IMR-90 (cell line): ENCODE measurements around the gene OGFR. TPM values are rescaled to one million over a fixed set of nuclear protein-coding genes. Genes with fewer than 3 reads are reported as not detected.

Experiments used
- ATAC-seq: fragments of 200-7000 bp; cut with Tn5 transposase; 2 replicates; pipeline ENCODE4 v1.9.1; 2020; ENCODE audit warnings: low read depth, mild to moderate bottlenecking, moderate library complexity
- BruUV-seq: library from RNA; stranded (reverse); fragments of 400-500 nt; replicated peaks from 2 replicates; lab custom pipeline; 2021; lab: Mats Ljungman, UMichigan
- CTCF ChIA-PET: fragments of 300-600 bp; formaldehyde crosslinking; extraction: SDS; loops from one replicate; lab custom pipeline; 2021; ENCODE audit warnings: antibody characterized with exemption; lab: Yijun Ruan, JAX
- POLR2A ChIA-PET: fragments of 300-600 bp; sonication (Branson Sonifier 250); formaldehyde crosslinking; loops from one replicate; lab custom pipeline; 2022; ENCODE audit warnings: antibody characterized with exemption; ENCODE audit not compliant: unreplicated experiment; lab: Charles Lee
- DNase-seq: peaks from one replicate; pipeline ENCODE4 v3.0.0; 2013
- H2AFZ ChIP-seq: replicated peaks from 2 replicates; pipeline ENCODE3; 2013; ENCODE audit warnings: low read length, mild to moderate bottlenecking; ENCODE audit not compliant: poor library complexity
- H2AK5ac ChIP-seq: 2 replicates; pipeline ENCODE4 v1.6.1; 2013; ENCODE audit warnings: low read depth, low read length, inconsistent platforms
- H2AK9ac ChIP-seq: replicated peaks from 2 replicates; pipeline ENCODE3; 2013; ENCODE audit warnings: mild to moderate bottlenecking, low read depth, low read length, moderate library complexity; ENCODE audit not compliant: poor library complexity
- H2BK120ac ChIP-seq: 2 replicates; pipeline ENCODE4 v1.6.1; 2013; ENCODE audit warnings: low read depth, low read length, inconsistent platforms
- H2BK15ac ChIP-seq: 3 replicates; pipeline ENCODE4 v1.6.1; 2013; ENCODE audit warnings: low read depth, low read length, inconsistent platforms
- H2BK20ac ChIP-seq: 2 replicates; pipeline ENCODE4 v1.6.1; 2013; ENCODE audit warnings: low read depth, mild to moderate bottlenecking, inconsistent platforms, low read length, moderate library complexity
- H2BK5ac ChIP-seq: 2 replicates; pipeline ENCODE4 v1.6.1; 2013; ENCODE audit warnings: mild to moderate bottlenecking, low read depth, low read length, inconsistent platforms; ENCODE audit not compliant: poor library complexity, severe bottlenecking
- H3K14ac ChIP-seq: replicated peaks from 2 replicates; pipeline ENCODE4 v1.6.1; 2013; ENCODE audit warnings: low read depth, low read length, inconsistent platforms
- H3K18ac ChIP-seq: 2 replicates; pipeline ENCODE4 v1.6.1; 2013; ENCODE audit warnings: low read depth, low read length, control low read depth
- H3K23ac ChIP-seq: 2 replicates; pipeline ENCODE4 v1.6.1; 2013; ENCODE audit warnings: low read depth, low read length, inconsistent platforms
- H3K27ac ChIP-seq: 2 replicates; pipeline ENCODE4 v1.5.1; 2013; ENCODE audit warnings: mild to moderate bottlenecking, control low read depth, low read length; ENCODE audit not compliant: insufficient read depth
- H3K27me3 ChIP-seq: 2 replicates; pipeline ENCODE4 v1.6.1; 2013; ENCODE audit warnings: low read length; ENCODE audit not compliant: control insufficient read depth, insufficient read depth
- H3K36me3 ChIP-seq: 2 replicates; pipeline ENCODE4 v1.6.1; 2013; ENCODE audit warnings: low read length, mixed read lengths; ENCODE audit not compliant: control insufficient read depth, insufficient read depth
- H3K4ac ChIP-seq: 2 replicates; pipeline ENCODE4 v1.6.1; 2013; ENCODE audit warnings: low read depth, low read length, inconsistent platforms
- H3K4me1 ChIP-seq: 2 replicates; pipeline ENCODE4 v1.6.1; 2013; ENCODE audit warnings: low read length, mixed read lengths; ENCODE audit not compliant: control insufficient read depth, insufficient read depth
- H3K4me2 ChIP-seq: 2 replicates; pipeline ENCODE4 v1.6.1; 2013; ENCODE audit warnings: low read depth, mild to moderate bottlenecking, control low read depth, low read length, moderate library complexity
- H3K4me3 ChIP-seq: 2 replicates; pipeline ENCODE4 v1.5.1; 2013; ENCODE audit warnings: low read depth, mild to moderate bottlenecking, control low read depth, low read length, moderate library complexity; ENCODE audit not compliant: insufficient read depth
- H3K56ac ChIP-seq: 2 replicates; pipeline ENCODE4 v1.6.1; 2013; ENCODE audit warnings: low read length, inconsistent platforms; ENCODE audit not compliant: insufficient read depth; ENCODE audit errors: extremely low read depth
- H3K79me1 ChIP-seq, 2 experiments: 2 replicates each; pipeline ENCODE4 v1.6.1; 2013; ENCODE audit warnings: low read length in 2 of 2, inconsistent platforms in 1 of 2, low read depth in 1 of 2
- H3K9ac ChIP-seq: 2 replicates; pipeline ENCODE4 v1.6.1; 2013; ENCODE audit warnings: low read depth, low read length, control low read depth
- H3K9me1 ChIP-seq: 2 replicates; pipeline ENCODE4 v1.6.1; 2013; ENCODE audit warnings: low read length, inconsistent platforms; ENCODE audit not compliant: insufficient read depth
- H3K9me3 ChIP-seq: 2 replicates; pipeline ENCODE4 v1.6.1; 2013; ENCODE audit warnings: low read length; ENCODE audit not compliant: control insufficient read depth, insufficient read depth
- H4K20me1 ChIP-seq: 2 replicates; pipeline ENCODE4 v1.6.1; 2013; ENCODE audit warnings: low read length, inconsistent platforms; ENCODE audit not compliant: insufficient read depth
- H4K5ac ChIP-seq: 2 replicates; pipeline ENCODE4 v1.6.1; 2013; ENCODE audit warnings: mild to moderate bottlenecking, low read depth, low read length, control low read depth
- H4K8ac ChIP-seq, 2 experiments: 2 replicates each; pipeline ENCODE4 v1.6.1; 2013; ENCODE audit warnings: low read depth in 2 of 2, low read length in 2 of 2, control low read depth in 1 of 2, inconsistent platforms in 1 of 2
- H4K91ac ChIP-seq: 2 replicates; pipeline ENCODE4 v1.6.1; 2013; ENCODE audit warnings: low read depth, low read length, inconsistent platforms; ENCODE audit not compliant: insufficient read depth
- BHLHE40 ChIP-seq: fragments of 150-350 bp; IDR thresholded peaks from 2 replicates; pipeline ENCODE4 v1.6.1; 2016; ENCODE audit warnings: mild to moderate bottlenecking, low read depth, low read length
- CEBPB ChIP-seq: IDR thresholded peaks from 2 replicates; pipeline ENCODE4 v1.6.1; 2012; ENCODE audit warnings: low read depth, low read length, improper control_type of control experiment
- CHD1 ChIP-seq: IDR thresholded peaks from 2 replicates; pipeline ENCODE4 v1.6.1; 2012; ENCODE audit warnings: low read depth, low read length, improper control_type of control experiment
- CTCF ChIP-seq: conservative IDR thresholded peaks from 2 replicates; pipeline ENCODE4 v1.5.1; 2012; ENCODE audit warnings: mild to moderate bottlenecking, low read depth, low read length, improper control_type of control experiment
- ELK1 ChIP-seq: fragments of 150-350 bp; IDR thresholded peaks from 2 replicates; pipeline ENCODE4 v1.6.1; 2016; ENCODE audit warnings: low read depth, mild to moderate bottlenecking, low read length, moderate library complexity, borderline replicate concordance
- FOS ChIP-seq: fragments of 150-350 bp; IDR thresholded peaks from 2 replicates; pipeline ENCODE4 v1.6.1; 2016; ENCODE audit warnings: low read depth, low read length
- MAFK ChIP-seq: IDR thresholded peaks from 2 replicates; pipeline ENCODE4 v1.6.1; 2012; ENCODE audit warnings: low read depth, low read length, improper control_type of control experiment
- MAZ ChIP-seq: IDR thresholded peaks from 2 replicates; pipeline ENCODE4 v1.6.1; 2012; ENCODE audit warnings: low read depth, mild to moderate bottlenecking, low read length, improper control_type of control experiment, moderate library complexity, borderline replicate concordance
- MXI1 ChIP-seq: IDR thresholded peaks from 2 replicates; pipeline ENCODE4 v1.6.1; 2012; ENCODE audit warnings: low read depth, mild to moderate bottlenecking, low read length, moderate library complexity, borderline replicate concordance
- NFE2L2 ChIP-seq: fragments of 150-350 bp; IDR thresholded peaks from 2 replicates; pipeline ENCODE4 v1.6.1; 2016; ENCODE audit warnings: low read depth, mild to moderate bottlenecking, low read length
- POLR2A ChIP-seq: IDR thresholded peaks from 2 replicates; pipeline ENCODE4 v1.6.1; 2012; ENCODE audit warnings: mild to moderate bottlenecking, low read depth, low read length
- RAD21 ChIP-seq: IDR thresholded peaks from 2 replicates; pipeline ENCODE4 v1.6.1; 2012; ENCODE audit warnings: low read length, improper control_type of control experiment
- RCOR1 ChIP-seq: IDR thresholded peaks from 2 replicates; pipeline ENCODE4 v1.6.1; 2012; ENCODE audit warnings: mild to moderate bottlenecking, low read length, improper control_type of control experiment; ENCODE audit not compliant: insufficient replicate concordance
- RFX5 ChIP-seq: IDR thresholded peaks from 2 replicates; pipeline ENCODE4 v1.8.0; 2012; ENCODE audit warnings: low read depth, mild to moderate bottlenecking, low read length, moderate library complexity
- SMC3 ChIP-seq: fragments of 150-350 bp; IDR thresholded peaks from 2 replicates; pipeline ENCODE4 v1.6.1; 2016; ENCODE audit warnings: low read depth, mild to moderate bottlenecking, antibody characterized with exemption, low read length, moderate library complexity
- dilution Hi-C: fragments of 300-500 bp; cut with HindIII; formaldehyde crosslinking; loops from one replicate; pipeline ENCODE4 v1.14.3; 2018; ENCODE audit warnings: low sequenced_read_pairs; ENCODE audit not compliant: unreplicated experiment
- in situ Hi-C: fragments of 300-500 bp; cut with MboI; formaldehyde crosslinking; loops from 3 replicates; pipeline ENCODE4 v1.14.3; 2019; ENCODE audit warnings: low sequenced_read_pairs, inconsistent platforms, mixed read lengths
- intact Hi-C: fragments of 100-400 bp; cut with micrococcal nuclease; formaldehyde crosslinking; loops from 2 replicates; pipeline ENCODE4 v1.10.0; 2022
- polyA plus RNA-seq, 3 experiments: library from polyadenylated mRNA; depleted of rRNA; stranded (reverse); fragments of >200 nt; gene quantifications; 2 replicates each; pipeline ENCODE4 v1.2.3, GENCODE V29; 2012; ENCODE audit warnings: low replicate concordance in 1 of 3
- total RNA-seq: library from RNA; depleted of rRNA; stranded (reverse); fragments of >200 nt; gene quantifications from 2 replicates; pipeline ENCODE4 v1.2.3, GENCODE V29; 2012
- TF ChIP-seq, protein P1 (sequence below): fragments of 150-350 bp; IDR thresholded peaks from 2 replicates; pipeline ENCODE4 v1.6.1; 2017; ENCODE audit warnings: mild to moderate bottlenecking, antibody characterized with exemption, low read length, low read depth

OGFR gene
- total and polyA plus RNA-seq, 2 of the 4 experiments (the other 2 are of a cell fraction): 22.4 to 30.1 TPM

GRCh38 chr20:62849431-62849830 is 44.8 kb downstream of the OGFR start:
- Histone ChIP-seq H4K20me1 (no peaks in the 10 kb centered on the region; the same call in 1 of the 2 replicates), H4K91ac (no peak overlapping the region), H3K4me1 (no peaks in the 10 kb centered on the region), H2AK9ac (no peak overlapping the region), H4K5ac (no peak overlapping the region), H2AK5ac (no peak overlapping the region), H2BK120ac (no peak overlapping the region), H3K27me3 (no peaks in the 10 kb centered on the region), H4K8ac (no peak overlapping the region), H3K36me3 (peaks cover 24% of the 10 kb centered on the region), H2BK20ac (no peak overlapping the region), H3K56ac (no peak overlapping the region), H3K18ac (no peak overlapping the region), H3K4ac (no peak overlapping the region), H3K79me1 (peaks cover 10 to 14% of the 10 kb centered on the region in 2 experiments; a peak in 3 of 4 replicates), H3K9ac (no peak overlapping the region), H3K23ac (no peak overlapping the region), H2BK15ac (no peak overlapping the region), H2AFZ (no peak overlapping the region), H3K9me1 (no peaks in the 10 kb centered on the region), H3K4me3 (no peak overlapping the region), H3K27ac (no peak overlapping the region), H2BK5ac (no peak overlapping the region), H3K9me3 (no peaks in the 10 kb centered on the region), H3K14ac (no peak overlapping the region), H3K4me2 (no peak overlapping the region)
- POLR2A ChIA-PET: interaction anchor here (0.5 kb wide), 1 partner anchor 753 kb away, joined by 5 read pairs; no protein-coding TSS in a partner anchor
- in situ Hi-C loops: no loop called here
- DNase-seq: no peak
- dilution Hi-C loops: no loop called here
- CTCF ChIA-PET: interaction anchor here (0.7 to 1.0 kb wide), 2 partner anchors 10 to 26 kb away, joined by 3 to 4 read pairs; no protein-coding TSS in a partner anchor
- no peak for ATAC-seq
- TF ChIP-seq CEBPB: no peak
- no peak for TF ChIP-seq FOS
- no peak for TF ChIP-seq RFX5
- no peak for TF ChIP-seq ELK1
- TF ChIP-seq, protein P1, sequence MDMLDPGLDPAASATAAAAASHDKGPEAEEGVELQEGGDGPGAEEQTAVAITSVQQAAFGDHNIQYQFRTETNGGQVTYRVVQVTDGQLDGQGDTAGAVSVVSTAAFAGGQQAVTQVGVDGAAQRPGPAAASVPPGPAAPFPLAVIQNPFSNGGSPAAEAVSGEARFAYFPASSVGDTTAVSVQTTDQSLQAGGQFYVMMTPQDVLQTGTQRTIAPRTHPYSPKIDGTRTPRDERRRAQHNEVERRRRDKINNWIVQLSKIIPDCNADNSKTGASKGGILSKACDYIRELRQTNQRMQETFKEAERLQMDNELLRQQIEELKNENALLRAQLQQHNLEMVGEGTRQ: no peak
- no peak for TF ChIP-seq MAFK
- no peak for TF ChIP-seq MXI1
- no peak for TF ChIP-seq RCOR1
- TF ChIP-seq RAD21: no peak
- TF ChIP-seq NFE2L2: no peak
- no peak for TF ChIP-seq BHLHE40
- TF ChIP-seq MAZ: no peak
- no peak for TF ChIP-seq SMC3
- TF ChIP-seq CHD1: no peak
- no peak for TF ChIP-seq POLR2A
- no peak for TF ChIP-seq CTCF
- intact Hi-C loops: no loop called here
- no TSS peak for BruUV-seq
